ENCODE results near the gene TRMT2A. TPM values are rescaled to one million over a fixed set of nuclear protein-coding genes. Genes with fewer than 3 reads are reported as not detected.

Gene TRMT2A

DNA sequence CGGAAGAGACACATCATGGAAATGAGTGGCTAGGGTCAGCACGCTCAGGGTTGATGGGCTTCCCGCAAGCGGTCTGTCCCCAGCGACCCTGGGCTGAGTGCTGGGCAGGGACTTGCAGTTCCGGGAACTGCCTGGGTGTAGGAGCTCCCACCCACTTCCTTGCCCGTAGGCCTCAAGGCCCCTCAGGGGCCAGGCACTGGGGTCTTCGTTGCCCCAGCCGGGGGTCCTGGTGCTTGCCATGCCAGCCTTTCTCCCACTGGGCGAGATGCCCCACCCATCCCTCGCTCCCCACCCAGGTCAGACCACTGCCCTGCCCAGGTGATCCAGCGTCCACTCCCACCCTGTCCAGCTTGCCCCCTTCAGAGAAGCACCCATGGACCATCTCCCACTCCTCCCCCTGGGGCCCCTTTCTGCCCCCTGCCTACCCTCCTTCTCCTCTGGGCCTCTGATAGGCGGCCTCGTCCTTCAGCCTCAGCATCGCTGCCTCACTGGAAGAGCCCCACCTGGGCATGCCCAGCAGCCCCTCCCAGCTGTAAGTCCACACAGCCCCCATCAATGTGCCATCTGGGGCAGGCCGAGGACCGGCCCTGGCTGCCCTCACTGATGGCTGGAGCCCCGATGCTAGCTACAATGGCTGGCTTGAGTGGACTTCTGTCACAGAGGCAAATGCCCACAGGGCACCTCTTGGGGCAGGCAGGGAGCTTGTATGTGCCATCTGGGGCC is 54.8 kb downstream of the TRMT2A start:
- H3K27me3 ChIP-seq (ENCODE audit: control insufficient read depth in 1 of 2, insufficient read depth in 1 of 2, low read length in 2 of 2): no peaks in the 10 kb centered on the region
- no peak overlapping the region for H3K23ac ChIP-seq (ENCODE audit: low read length in 2 of 2)
- no peak for DNase-seq
- H3K14ac ChIP-seq (ENCODE audit: low read length in 2 of 2): no peak overlapping the region
- no peak overlapping the region for H3K27ac ChIP-seq (ENCODE audit: low read length, poor library complexity, severe bottlenecking)
- H2BK12ac ChIP-seq (ENCODE audit: low read length in 2 of 2): no peak overlapping the region
- no peak overlapping the region for H3K18ac ChIP-seq (ENCODE audit: low read depth in 1 of 2, low read length in 2 of 2)
- H2AK5ac ChIP-seq (ENCODE audit: low read length, severe bottlenecking): no peak overlapping the region
- H3K4me3 ChIP-seq (ENCODE audit: insufficient read depth in 1 of 2, low read depth in 1 of 2, low read length in 2 of 2): no peak overlapping the region
- H2AFZ ChIP-seq (ENCODE audit: low read depth, low read length): no peak overlapping the region
- no peak overlapping the region for H4K91ac ChIP-seq (ENCODE audit: low read length)
- no peak overlapping the region for H3K4me2 ChIP-seq (ENCODE audit: low read length, poor library complexity, severe bottlenecking)
- no peak overlapping the region for H4K8ac ChIP-seq (ENCODE audit: low read length)
- 95% methylated on average over 18 of the region's 18 CpGs for WGBS
- H2BK15ac ChIP-seq (ENCODE audit: low read depth, poor library complexity, severe bottlenecking): no peak overlapping the region
- H3K4ac ChIP-seq (ENCODE audit: low read depth in 1 of 2, low read length in 2 of 2): no peak overlapping the region
- peaks cover 16% of the 10 kb centered on the region for H3K4me1 ChIP-seq (ENCODE audit: control insufficient read depth, insufficient read depth, low read depth, low read length)
- H2BK5ac ChIP-seq (ENCODE audit: low read depth, low read length, poor library complexity, severe bottlenecking): no peak overlapping the region
- H2BK120ac ChIP-seq (ENCODE audit: low read depth, low read length): no peak overlapping the region
- H3K79me1 ChIP-seq (replicated peaks; ENCODE audit: low read length, poor library complexity, severe bottlenecking): peaks cover 2% of the 10 kb centered on the region
- H3K36me3 ChIP-seq (ENCODE audit: control insufficient read depth in 1 of 2, insufficient read depth in 2 of 2, low read depth in 1 of 2, low read length in 2 of 2): peaks cover 64 to 67% of the 10 kb centered on the region in 2 experiments
- H3K9me3 ChIP-seq (ENCODE audit: control insufficient read depth, low read length): no peaks in the 10 kb centered on the region
- no peak overlapping the region for H3K9ac ChIP-seq (ENCODE audit: low read length)

Small RNAs within 50 kb of the gene (small RNA-seq; reads per million reads assigned to genes)
- gene MIR6816 (ENCODE audit: low read depth) (not detected), gene RF00017 (ENCODE audit: low read depth) (not detected), gene RF00599 (ENCODE audit: low read depth) (not detected)

Measured in mesenchymal stem cell (in vitro differentiated cells and primary cell).